Esophagus muscularis mucosa (tissue), 4 donors: ENCODE results near the gene COMMD6. TPM values are rescaled to one million over a fixed set of nuclear protein-coding genes. Genes with fewer than 3 reads are reported as not detected.

Experiments
- DNase-seq: peaks from one replicate; pipeline ENCODE4 v3.0.0-alpha.2; 2017; ENCODE audit errors: extremely low spot score
- H3K27ac ChIP-seq, 4 donors: fragments of 200-600 bp; sonication (generic); replicated peaks in 1 of 4; 1 replicate in 3 of 4; 2 replicates in 1 of 4; pipeline ENCODE4 v1.5.1; 2016 to 2019; ENCODE audit warnings: mild to moderate bottlenecking in 1 of 4
- H3K27me3 ChIP-seq, 4 donors: fragments of 200-600 bp; sonication (generic); one replicate each; pipeline versions ENCODE4 v1.5.1 to v1.6.0; 2016 to 2019
- H3K36me3 ChIP-seq, 4 donors: fragments of 200-600 bp; sonication (generic); one replicate each; pipeline ENCODE4 v1.5.1; 2016 to 2019
- H3K4me1 ChIP-seq, 4 donors: fragments of 200-600 bp; sonication (generic); one replicate each; pipeline ENCODE4 v1.5.1; 2016 to 2019
- H3K4me3 ChIP-seq, 4 donors: fragments of 200-600 bp; sonication (generic); 1 replicate in 2 of 4; 2 replicates in 2 of 4; pipeline ENCODE4 v1.5.1; 2016 to 2019; ENCODE audit warnings: mild to moderate bottlenecking in 4 of 4, moderate library complexity in 1 of 4
- H3K9me3 ChIP-seq, 4 donors: fragments of 200-600 bp; sonication (generic); 1 replicate in 3 of 4; 2 replicates in 1 of 4; pipeline ENCODE4 v1.5.1; 2016 to 2019
- CTCF ChIP-seq, 3 experiments: fragments of 200-600 bp in 2 of 3; fragments of 450-650 bp in 1 of 3; sonication (generic) in 2 of 3; IDR thresholded peaks; one replicate each; pipeline ENCODE4 v1.5.1; 2017 to 2019; ENCODE audit warnings: antibody characterized with exemption in 3 of 3, mild to moderate bottlenecking in 2 of 3, moderate library complexity in 1 of 3
- EP300 ChIP-seq: sonication (generic); formaldehyde crosslinking; IDR thresholded peaks from one replicate; pipeline ENCODE4 v1.6.1; 2017; ENCODE audit warnings: antibody characterized with exemption
- POLR2A ChIP-seq: fragments of 450-650 bp; IDR thresholded peaks from one replicate; pipeline ENCODE4 v1.6.1; 2017; ENCODE audit warnings: antibody characterized with exemption, moderate library complexity, mild to moderate bottlenecking, low read depth
- POLR2AphosphoS5 ChIP-seq, 2 donors: sonication (generic); formaldehyde crosslinking; IDR thresholded peaks; one replicate each; pipeline ENCODE4 v1.6.1; 2017; ENCODE audit warnings: antibody characterized with exemption in 2 of 2
- WGBS: methylation state at CpG from one replicate; pipeline ENCODE4 v1.1.5; 2018; 5-methylcytosine and 5-hydroxymethylcytosine counted together
- intact Hi-C: fragments of 100-400 bp; cut with DNase I; formaldehyde crosslinking; loops from one replicate; pipeline ENCODE4 v1.15.1; 2023
- total RNA-seq, 4 donors: library from RNA; depleted of rRNA; stranded (reverse); fragments of >200 nt; gene quantifications; one replicate each; pipeline versions ENCODE4 v1.1.0 to v1.2.1, GENCODE V29; 2016

The COMMD6 gene
- 100 to 1,000 TPM in 3 of 4 donors, 10 to 100 TPM in 1; 83.2 to 156 (median 109) TPM for total RNA-seq

DNA sequence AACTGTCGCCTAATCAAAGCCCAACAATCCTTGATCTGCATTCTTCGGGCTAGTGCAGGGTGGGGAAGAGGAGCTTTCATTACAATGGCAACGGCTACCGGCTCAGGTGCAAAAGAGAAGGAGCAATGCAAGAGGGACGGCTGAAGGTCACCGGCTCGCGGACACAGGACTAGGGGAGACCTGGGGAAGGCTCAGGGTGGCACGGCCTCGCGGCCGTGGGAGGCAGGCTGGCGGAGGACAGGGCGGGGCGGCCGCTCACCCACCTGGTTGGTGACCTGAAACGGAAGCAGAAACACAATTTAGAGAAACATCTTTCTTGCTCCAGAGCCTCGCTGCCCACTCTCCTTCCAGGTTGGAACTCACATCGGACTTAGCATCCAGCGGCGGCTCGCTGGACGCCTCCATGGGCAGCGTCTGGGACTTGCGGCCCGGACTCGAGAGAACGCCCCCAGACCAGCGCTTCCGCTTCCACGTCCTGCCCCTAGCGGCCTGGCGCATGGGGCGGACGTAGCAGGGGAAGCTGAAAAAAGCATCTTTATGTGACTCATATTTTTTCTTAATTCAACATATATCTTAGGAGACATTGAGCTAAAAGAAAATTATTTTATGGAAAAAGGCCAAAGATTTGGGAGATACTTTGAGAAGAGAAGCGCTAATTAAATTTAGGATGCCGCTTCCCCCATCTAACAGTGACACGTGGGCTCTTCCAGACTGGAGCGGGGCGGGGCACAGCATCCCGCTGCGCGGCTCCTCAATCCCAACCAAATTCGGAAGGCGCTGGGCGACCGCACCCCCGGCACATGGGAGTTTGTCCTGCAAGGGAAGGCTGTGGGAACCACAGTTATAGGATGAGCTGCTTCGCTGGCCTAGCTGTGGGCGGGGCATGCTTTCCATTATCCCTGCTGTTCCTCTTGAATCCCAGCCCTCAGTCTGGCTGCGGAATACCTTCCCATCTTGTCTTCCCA, at the start of gene COMMD6:
Gene COMMD6 (minus strand): TSS at position 441 of the 965 bp plus-strand sequence. CDS start 36 bp downstream, at position 405.
- under 1% methylated on average over 51 of the region's 51 CpGs for WGBS
- peak; percentile 37 to 87 (median 38) for TF ChIP-seq CTCF (IDR thresholded peaks at IDR 0.05)
- TF ChIP-seq POLR2A: no peak
- TF ChIP-seq EP300: no peak
- peak; percentile 73 to 89 for TF ChIP-seq POLR2AphosphoS5 (IDR thresholded peaks at IDR 0.05)
- Histone ChIP-seq H3K36me3 (peaks cover 0 to 18% (median 9%) of the 10 kb centered on the region in 4 donors), H3K4me3 (peak within 1 kb of the TSS; percentile 74 to 90 (median 84)), H3K27me3 (no peaks in the 10 kb centered on the region), H3K4me1 (peaks cover 9 to 39% (median 25%) of the 10 kb centered on the region in 4 donors), H3K9me3 (no peaks in the 10 kb centered on the region), H3K27ac (peak within 1 kb of the TSS; percentile 76 to 87 (median 80))
- peak; percentile 93 for DNase-seq
- intact Hi-C loops: loop anchor here (5.0 kb wide), 1 partner anchor 55 kb away; the partner anchor contains the start of gene TBC1D4

GRCh38 chr13:75585153-75585552, 47.5 kb upstream of the COMMD6 start:
- Histone ChIP-seq H3K27me3 (no peaks in the 10 kb centered on the region), H3K4me3 (no peak overlapping the region), H3K4me1 (no peaks in the 10 kb centered on the region), H3K27ac (no peak overlapping the region), H3K9me3 (no peaks in the 10 kb centered on the region), H3K36me3 (peaks cover 0 to 6% (median 3%) of the 10 kb centered on the region in 4 donors)
- no peak for DNase-seq
- no peak for TF ChIP-seq CTCF (IDR thresholded peaks at IDR 0.05)
- TF ChIP-seq POLR2A: no peak
- no peak for TF ChIP-seq EP300
- TF ChIP-seq POLR2AphosphoS5 (IDR thresholded peaks at IDR 0.05): no peak
- intact Hi-C loops: no loop called here

- intact Hi-C loops: no loop called here
These were observed 45.5 kb upstream of the COMMD6 start for GRCh38 chr13:75583091-75583490.

GRCh38 chr13:75581874-75582640, 44.4 kb upstream of the COMMD6 start:
- Histone ChIP-seq H3K27me3 (no peaks in the 10 kb centered on the region), H3K9me3 (no peaks in the 10 kb centered on the region), H3K36me3 (peaks cover 0 to 6% (median 0%) of the 10 kb centered on the region in 4 donors), H3K4me1 (no peaks in the 10 kb centered on the region), H3K27ac (no peak overlapping the region), H3K4me3 (no peak overlapping the region)
- WGBS: 92% methylated on average over 2 of the region's 2 CpGs
- TF ChIP-seq CTCF (IDR thresholded peaks at IDR 0.05) (no peak), POLR2AphosphoS5 (IDR thresholded peaks at IDR 0.05) (no peak), POLR2A (no peak), EP300 (no peak)
- no peak for DNase-seq
- intact Hi-C loops: no loop called here

More at GRCh38 chr13:75583091-75583490, 45.5 kb upstream of the COMMD6 start:
- H3K27ac ChIP-seq: no peak overlapping the region
- H3K4me3 ChIP-seq: no peak overlapping the region
- TF ChIP-seq CTCF (IDR thresholded peaks at IDR 0.05) (no peak), POLR2AphosphoS5 (IDR thresholded peaks at IDR 0.05) (no peak), EP300 (no peak), POLR2A (no peak)
- no peaks in the 10 kb centered on the region for H3K27me3 ChIP-seq
- H3K9me3 ChIP-seq: no peaks in the 10 kb centered on the region
- H3K36me3 ChIP-seq: peaks cover 0 to 6% (median 0%) of the 10 kb centered on the region in 4 donors
- no peaks in the 10 kb centered on the region for H3K4me1 ChIP-seq
- no peak for DNase-seq
